Peyer's patch (tissue), 4 donors: Measurements from ENCODE around the gene ASPDH.

Experiments
- CTCF ChIP-seq, 6 experiments: fragments of 450-650 bp in 4 of 6; fragments of 200-600 bp in 2 of 6; sonication (generic) in 1 of 6; IDR thresholded peaks; one replicate each; pipeline ENCODE4 v1.5.1; 2017 to 2019; ENCODE audit warnings: antibody characterized with exemption in 6 of 6, mild to moderate bottlenecking in 3 of 6, moderate library complexity in 1 of 6
- POLR2A ChIP-seq, 2 donors: fragments of 450-650 bp; IDR thresholded peaks; one replicate each; pipeline ENCODE4 v1.5.1; 2017; ENCODE audit warnings: antibody characterized with exemption in 2 of 2, mild to moderate bottlenecking in 2 of 2, moderate library complexity in 2 of 2

- TF ChIP-seq POLR2A (IDR thresholded peaks at IDR 0.05) (no peak), CTCF (IDR thresholded peaks at IDR 0.05) (no peak)
Observed at GRCh38 chr19:50512999-50513745, 541 bp downstream of the ASPDH start.
